H9 (cell line): Measurements from ENCODE around the gene VPS13A. TPM values are rescaled to one million over a fixed set of nuclear protein-coding genes. Genes with fewer than 3 reads are reported as not detected.

Experiments
- DNase-seq: peaks from one replicate; pipeline ENCODE4 v3.0.0-alpha.2; 2017
- H2AFZ ChIP-seq: one replicate; pipeline ENCODE4 v1.6.1; 2013; ENCODE audit warnings: mild to moderate bottlenecking, low read length, control low read depth, moderate library complexity
- H2AK5ac ChIP-seq: 2 replicates; pipeline ENCODE4 v1.6.1; 2013; ENCODE audit warnings: low read length, control low read depth, mixed read lengths; ENCODE audit not compliant: insufficient read length
- H2BK120ac ChIP-seq: one replicate; pipeline ENCODE4 v1.6.1; 2013; ENCODE audit warnings: low read depth, mild to moderate bottlenecking, low read length, control low read depth, inconsistent platforms; ENCODE audit not compliant: poor library complexity, severe bottlenecking
- H2BK12ac ChIP-seq: 2 replicates; pipeline ENCODE4 v1.6.1; 2013; ENCODE audit warnings: low read length, control low read depth, mixed read lengths, low read depth; ENCODE audit not compliant: insufficient read length
- H2BK15ac ChIP-seq: 2 replicates; pipeline ENCODE4 v1.6.1; 2013; ENCODE audit warnings: low read depth, low read length, control low read depth
- H2BK20ac ChIP-seq: one replicate; pipeline ENCODE4 v1.6.1; 2013; ENCODE audit warnings: low read depth, mild to moderate bottlenecking, low read length, control low read depth, inconsistent platforms; ENCODE audit not compliant: poor library complexity, severe bottlenecking
- H2BK5ac ChIP-seq: 2 replicates; pipeline ENCODE4 v1.6.1; 2013; ENCODE audit warnings: low read length, control low read depth, mixed read lengths; ENCODE audit not compliant: insufficient read length
- H3K14ac ChIP-seq: 2 replicates; pipeline ENCODE4 v1.6.1; 2013; ENCODE audit warnings: low read length, control low read depth; ENCODE audit not compliant: insufficient read depth
- H3K18ac ChIP-seq: 2 replicates; pipeline ENCODE4 v1.6.1; 2013; ENCODE audit warnings: low read depth, mild to moderate bottlenecking, mixed read lengths, low read length, control low read depth; ENCODE audit not compliant: insufficient read length
- H3K23ac ChIP-seq: 2 replicates; pipeline ENCODE4 v1.6.1; 2013; ENCODE audit warnings: low read length, control low read depth, mixed read lengths, low read depth; ENCODE audit not compliant: insufficient read length
- H3K23me2 ChIP-seq: 2 replicates; pipeline ENCODE4 v1.6.1; 2013; ENCODE audit warnings: low read depth, mild to moderate bottlenecking, mixed read lengths, low read length, control low read depth; ENCODE audit not compliant: insufficient read length, poor library complexity, severe bottlenecking
- H3K27ac ChIP-seq: 2 replicates; pipeline ENCODE4 v1.5.1; 2013; ENCODE audit warnings: low read length, control low read depth, mixed read lengths, low read depth; ENCODE audit not compliant: insufficient read length
- H3K27me3 ChIP-seq: 2 replicates; pipeline ENCODE4 v1.6.1; 2013; ENCODE audit warnings: low read length, control low read depth, inconsistent platforms; ENCODE audit not compliant: insufficient read depth
- H3K4ac ChIP-seq: 2 replicates; pipeline ENCODE4 v1.6.1; 2013; ENCODE audit warnings: low read depth, mild to moderate bottlenecking, control low read depth, inconsistent platforms, low read length, moderate library complexity
- H3K4me1 ChIP-seq: 2 replicates; pipeline ENCODE4 v1.6.1; 2013; ENCODE audit warnings: low read length, control low read depth, inconsistent platforms; ENCODE audit not compliant: insufficient read depth
- H3K4me2 ChIP-seq: 2 replicates; pipeline ENCODE4 v1.6.1; 2013; ENCODE audit warnings: low read length, control low read depth, mixed read lengths; ENCODE audit not compliant: insufficient read length, insufficient read depth
- H3K56ac ChIP-seq: 2 replicates; pipeline ENCODE4 v1.6.1; 2013; ENCODE audit warnings: low read depth, mild to moderate bottlenecking, mixed read lengths, low read length, control low read depth; ENCODE audit not compliant: insufficient read length
- H3K79me1 ChIP-seq: 2 replicates; pipeline ENCODE4 v1.6.1; 2013; ENCODE audit warnings: low read depth, mild to moderate bottlenecking, moderate library complexity, low read length, control low read depth, inconsistent platforms; ENCODE audit not compliant: insufficient read depth, poor library complexity, severe bottlenecking
- H3K79me2 ChIP-seq: 2 replicates; pipeline ENCODE4 v1.6.1; 2013; ENCODE audit warnings: low read length, control low read depth, inconsistent platforms; ENCODE audit not compliant: insufficient read depth
- H3K9ac ChIP-seq: 2 replicates; pipeline ENCODE4 v1.6.1; 2013; ENCODE audit warnings: low read length, control low read depth, mixed read lengths; ENCODE audit not compliant: insufficient read length; ENCODE audit errors: extremely low read depth
- H3K9me3 ChIP-seq: one replicate; pipeline ENCODE4 v1.6.1; 2013; ENCODE audit warnings: low read depth, low read length, inconsistent platforms; ENCODE audit not compliant: control insufficient read depth
- H3T11ph ChIP-seq: one replicate; pipeline ENCODE4 v1.6.1; 2013; ENCODE audit warnings: mild to moderate bottlenecking, low read length, control low read depth, inconsistent platforms
- H4K20me1 ChIP-seq: one replicate; pipeline ENCODE4 v1.6.1; 2013; ENCODE audit not compliant: control insufficient read depth, insufficient read length, insufficient read depth
- H4K5ac ChIP-seq: 2 replicates; pipeline ENCODE4 v1.6.1; 2013; ENCODE audit warnings: low read depth, mild to moderate bottlenecking, mixed read lengths, low read length, control low read depth; ENCODE audit not compliant: insufficient read length
- H4K8ac ChIP-seq: replicated peaks from 2 replicates; pipeline ENCODE4 v1.6.1; 2013; ENCODE audit warnings: low read length, control low read depth, mixed read lengths, low read depth; ENCODE audit not compliant: insufficient read length
- H4K91ac ChIP-seq: 2 replicates; pipeline ENCODE4 v1.6.1; 2013; ENCODE audit warnings: low read depth, mild to moderate bottlenecking, moderate library complexity, mixed read lengths, low read length, control low read depth; ENCODE audit not compliant: insufficient read length
- H3K27ac Mint-ChIP-seq, 3 experiments: 2 replicates in 2 of 3; 3 replicates in 1 of 3; pipeline ENCODE4 v1.8.0; 2020 to 2021; ENCODE audit warnings: mixed read lengths in 3 of 3, mild to moderate bottlenecking in 1 of 3, moderate library complexity in 1 of 3
- H3K27me3 Mint-ChIP-seq: 2 replicates; pipeline ENCODE4 v1.8.0; 2021; ENCODE audit warnings: low read depth, mild to moderate bottlenecking, moderate library complexity, mixed read lengths
- H3K36me3 Mint-ChIP-seq, 3 experiments: 2 replicates in 2 of 3; 3 replicates in 1 of 3; pipeline ENCODE4 v1.8.0; 2020 to 2021; ENCODE audit warnings: low read depth in 3 of 3, mixed read lengths in 3 of 3; ENCODE audit not compliant: insufficient read depth in 1 of 3
- H3K4me1 Mint-ChIP-seq, 2 experiments: 2 replicates each; pipeline ENCODE4 v1.8.0; 2020; ENCODE audit warnings: mixed read lengths in 2 of 2
- H3K4me3 Mint-ChIP-seq, 2 experiments: 2 replicates in 1 of 2; 3 replicates in 1 of 2; pipeline ENCODE4 v1.8.0; 2020 to 2021; ENCODE audit warnings: mild to moderate bottlenecking in 2 of 2, mixed read lengths in 2 of 2, moderate library complexity in 1 of 2
- H3K9me3 Mint-ChIP-seq, 2 experiments: 2 replicates in 1 of 2; 3 replicates in 1 of 2; pipeline ENCODE4 v1.8.0; 2020; ENCODE audit warnings: mild to moderate bottlenecking in 2 of 2, mixed read lengths in 2 of 2, moderate library complexity in 1 of 2
- WGBS: extraction: QIAGEN DNeasy Blood & Tissue Kit; methylation state at CpG from one replicate; pipeline ENCODE4 v1.1.7; 2013; ENCODE audit warnings: missing lambda C conversion rate, low lambda C conversion rate, mixed read lengths; ENCODE audit not compliant: insufficient read length; ENCODE audit errors: extremely low coverage; 5-methylcytosine and 5-hydroxymethylcytosine counted together
- total RNA-seq: library from RNA; stranded (reverse); gene quantifications from 2 replicates; pipeline ENCODE4 v1.2.1, GENCODE V29; 2021
- TF ChIP-seq, protein P1 (sequence below): fragments of 200-600 bp; sonication (generic); conservative IDR thresholded peaks from 3 replicates; pipeline ENCODE4 v1.8.0; 2021; ENCODE audit warnings: antibody characterized with exemption, mild to moderate bottlenecking

Gene VPS13A
- total RNA-seq, 1 experiment from 2014 or later = 34.0 TPM

DNA sequence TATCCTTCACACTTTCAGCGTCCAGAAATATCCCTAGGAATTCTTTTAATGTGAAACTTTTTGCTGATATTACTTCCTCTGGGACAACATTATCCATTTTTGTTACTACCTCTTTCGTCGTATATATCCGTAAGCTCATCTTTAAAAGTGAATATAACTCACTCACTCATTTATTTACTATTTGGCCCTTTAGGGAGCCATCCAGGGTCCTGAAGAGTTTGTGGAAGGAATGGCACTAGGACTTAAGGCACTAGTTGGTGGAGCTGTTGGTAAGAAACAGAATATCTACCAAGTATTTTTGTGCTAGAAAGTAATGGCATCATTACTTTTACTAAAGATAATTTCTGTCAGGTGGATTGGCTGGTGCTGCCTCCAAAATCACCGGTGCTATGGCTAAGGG lies 192.7 kb downstream of the VPS13A start:
- DNase-seq = no peak
- no peak overlapping the region for H3K9ac ChIP-seq
- no peak overlapping the region for H2BK20ac ChIP-seq
- H2BK5ac ChIP-seq = no peak overlapping the region
- H3K23ac ChIP-seq = no peak overlapping the region
- Mint-ChIP-seq H3K9me3 (peaks cover 3% of the 10 kb centered on the region in 2 experiments; a peak in 1 of 5 replicates), H3K36me3 (peaks cover 18 to 36% (median 19%) of the 10 kb centered on the region in 3 experiments), H3K27ac (0 out of 7 replicates have a peak overlapping the region, but pooled peaks of 1 of the 3 experiments have one; percentile 3), H3K4me1 (0 out of 4 replicates have a peak, but pooled peaks cover 0 to under 1% of the 10 kb centered on the region in 2 experiments), H3K27me3 (no peaks in the 10 kb centered on the region), H3K4me3 (no peak overlapping the region)
- H2AK5ac ChIP-seq = no peak overlapping the region
- no CpG with 5 or more reads among the region's 5 CpGs for WGBS
- no peak overlapping the region for H3K27ac ChIP-seq
- no peak overlapping the region for H2BK12ac ChIP-seq
- H3T11ph ChIP-seq = no peak overlapping the region
- no peak overlapping the region for H3K14ac ChIP-seq
- H3K18ac ChIP-seq = no peak overlapping the region
- no peak overlapping the region for H3K4me2 ChIP-seq
- H3K79me2 ChIP-seq = no peaks in the 10 kb centered on the region
- H2BK15ac ChIP-seq = no peak overlapping the region
- no peak overlapping the region for H2AFZ ChIP-seq
- no peaks in the 10 kb centered on the region for H3K4me1 ChIP-seq
- H3K4ac ChIP-seq = no peak overlapping the region
- no peak overlapping the region for H3K56ac ChIP-seq
- H2BK120ac ChIP-seq = no peak overlapping the region
- no peak overlapping the region for H4K91ac ChIP-seq
- H4K8ac ChIP-seq = no peak overlapping the region
- no peaks in the 10 kb centered on the region for H3K79me1 ChIP-seq
- no peaks in the 10 kb centered on the region for H3K27me3 ChIP-seq
- no peaks in the 10 kb centered on the region for H4K20me1 ChIP-seq
- TF ChIP-seq, protein P1, sequence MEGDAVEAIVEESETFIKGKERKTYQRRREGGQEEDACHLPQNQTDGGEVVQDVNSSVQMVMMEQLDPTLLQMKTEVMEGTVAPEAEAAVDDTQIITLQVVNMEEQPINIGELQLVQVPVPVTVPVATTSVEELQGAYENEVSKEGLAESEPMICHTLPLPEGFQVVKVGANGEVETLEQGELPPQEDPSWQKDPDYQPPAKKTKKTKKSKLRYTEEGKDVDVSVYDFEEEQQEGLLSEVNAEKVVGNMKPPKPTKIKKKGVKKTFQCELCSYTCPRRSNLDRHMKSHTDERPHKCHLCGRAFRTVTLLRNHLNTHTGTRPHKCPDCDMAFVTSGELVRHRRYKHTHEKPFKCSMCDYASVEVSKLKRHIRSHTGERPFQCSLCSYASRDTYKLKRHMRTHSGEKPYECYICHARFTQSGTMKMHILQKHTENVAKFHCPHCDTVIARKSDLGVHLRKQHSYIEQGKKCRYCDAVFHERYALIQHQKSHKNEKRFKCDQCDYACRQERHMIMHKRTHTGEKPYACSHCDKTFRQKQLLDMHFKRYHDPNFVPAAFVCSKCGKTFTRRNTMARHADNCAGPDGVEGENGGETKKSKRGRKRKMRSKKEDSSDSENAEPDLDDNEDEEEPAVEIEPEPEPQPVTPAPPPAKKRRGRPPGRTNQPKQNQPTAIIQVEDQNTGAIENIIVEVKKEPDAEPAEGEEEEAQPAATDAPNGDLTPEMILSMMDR = no peak
- no peaks in the 10 kb centered on the region for H3K23me2 ChIP-seq
- H4K5ac ChIP-seq = no peak overlapping the region
- no peaks in the 10 kb centered on the region for H3K9me3 ChIP-seq
